Gastrocnemius medialis (tissue), 4 donors: ENCODE results near the gene KPNA3. TPM values are rescaled to one million over a fixed set of nuclear protein-coding genes. Genes with fewer than 3 reads are reported as not detected.

Experiments
- ATAC-seq, 2 donors: fragments of 150-250 bp; one replicate each; pipeline ENCODE4 v1.9.1; 2016
- DNase-seq, 2 donors: peaks; one replicate each; pipeline ENCODE4 v3.0.0-alpha.2; 2019
- H3K27ac ChIP-seq, 4 donors: fragments of 200-600 bp; sonication (generic); 1 replicate in 1 of 4; 2 replicates in 3 of 4; pipeline ENCODE4 v1.5.1; 2016 to 2018; ENCODE audit warnings: mild to moderate bottlenecking in 2 of 4, moderate library complexity in 1 of 4
- H3K27me3 ChIP-seq, 3 donors: fragments of 200-600 bp; sonication (generic) in 2 of 3; 1 replicate in 1 of 3; 2 replicates in 2 of 3; pipeline versions ENCODE4 v1.5.1 to v1.6.0; 2016 to 2019; ENCODE audit warnings: mild to moderate bottlenecking in 1 of 3, moderate library complexity in 1 of 3
- H3K36me3 ChIP-seq, 2 donors: fragments of 200-600 bp; sonication (generic) in 1 of 2; one replicate each; pipeline ENCODE4 v1.5.1; 2017 to 2018
- H3K4me1 ChIP-seq, 2 donors: fragments of 200-600 bp; sonication (generic) in 1 of 2; one replicate each; pipeline ENCODE4 v1.5.1; 2016 to 2017; ENCODE audit warnings: mild to moderate bottlenecking in 2 of 2
- H3K4me3 ChIP-seq, 4 donors: fragments of 200-600 bp; sonication (generic) in 3 of 4; 1 replicate in 1 of 4; 2 replicates in 3 of 4; pipeline ENCODE4 v1.5.1; 2016 to 2019; ENCODE audit warnings: mild to moderate bottlenecking in 2 of 4
- H3K9me3 ChIP-seq, 3 donors: fragments of 200-600 bp; sonication (generic) in 2 of 3; 1 replicate in 1 of 3; 2 replicates in 2 of 3; pipeline ENCODE4 v1.5.1; 2016 to 2019
- CTCF ChIP-seq, 5 experiments: fragments of 450-650 bp in 3 of 5; fragments of 200-600 bp in 2 of 5; sonication (generic) in 2 of 5; IDR thresholded peaks in 4 of 5; conservative IDR thresholded peaks in 1 of 5; 1 replicate in 4 of 5; 2 replicates in 1 of 5; pipeline ENCODE4 v1.5.1; 2016 to 2019; ENCODE audit warnings: antibody characterized with exemption in 5 of 5, mild to moderate bottlenecking in 3 of 5, moderate library complexity in 3 of 5
- POLR2A ChIP-seq, 2 donors: fragments of 450-650 bp; IDR thresholded peaks; one replicate each; pipeline ENCODE4 v1.6.1; 2017; ENCODE audit warnings: antibody characterized with exemption in 2 of 2, mild to moderate bottlenecking in 2 of 2, moderate library complexity in 2 of 2
- in situ Hi-C, 4 donors: fragments of 200-750 bp; cut with MboI; loops; one replicate each; pipeline versions ENCODE4 v1.15.0 to v1.8.0; 2017; ENCODE audit warnings: low sequenced_read_pairs in 4 of 4
- intact Hi-C: fragments of 100-400 bp; cut with DNase I; formaldehyde crosslinking; loops from one replicate; pipeline ENCODE4 v1.15.1; 2023; ENCODE audit warnings: low total_unique reads
- total RNA-seq, 4 donors: library from RNA; depleted of rRNA; stranded (reverse); fragments of >200 nt; gene quantifications; one replicate each; pipeline versions ENCODE4 v1.1.0 to v1.2.3, GENCODE V29; 2016

KPNA3 gene
- total RNA-seq = 100 to 1,000 TPM in 2 of 4 donors, 10 to 100 TPM in 2; 73.3 to 154 (median 113) TPM

- TF ChIP-seq CTCF (IDR thresholded peaks at IDR 0.05 in 4 of 5, conservative IDR thresholded peaks at IDR 0.05 in 1 of 5) (peak in 2 of 5 experiments; percentile 18 to 24), POLR2A (IDR thresholded peaks at IDR 0.05) (peak; percentile 66 to 89)
- Histone ChIP-seq H3K9me3 (no peaks in the 10 kb centered on the region), H3K27me3 (no peaks in the 10 kb centered on the region), H3K4me3 (peak within 1 kb of the TSS; percentile 73 to 91 (median 76)), H3K36me3 (no peaks in the 10 kb centered on the region), H3K27ac (peak within 1 kb of the TSS; percentile 92 to 98 (median 94)), H3K4me1 (peaks cover 32 to 36% of the 10 kb centered on the region in 2 donors)
- in situ Hi-C loops (loop anchor here in 1 of 4 donors (10.0 kb wide), 1 partner anchor 98 kb away; the partner anchor contains the start of gene EBPL), intact Hi-C loops (loop anchor here (1.0 to 5.0 kb wide), 10 partner anchors 55 to 1660 kb away; partner anchors contain the start of genes EBPL, INTS6, RCBTB1 and SPRYD7)
- ATAC-seq (peak; percentile 82 to 83), DNase-seq (peak; percentile 93 to 96)
These were observed at the start of gene KPNA3 for GRCh38 chr13:49792550-49793324. Gene KPNA3 (minus strand): TSS chr13:49792682. CDS start chr13:49792506, 176 bp downstream.

GRCh38 chr13:49841964-49842363 is 49.5 kb upstream of the KPNA3 start:
- H3K36me3 ChIP-seq = no peaks in the 10 kb centered on the region
- no peak overlapping the region for H3K27ac ChIP-seq
- ATAC-seq (no peak), DNase-seq (no peak)
- no peaks in the 10 kb centered on the region for H3K4me1 ChIP-seq
- TF ChIP-seq CTCF (IDR thresholded peaks at IDR 0.05 in 4 of 5, conservative IDR thresholded peaks at IDR 0.05 in 1 of 5) (no peak), POLR2A (IDR thresholded peaks at IDR 0.05) (no peak)
- intact Hi-C loops (loop anchor here (10.0 kb wide), 1 partner anchor 107 kb away; no protein-coding TSS in a partner anchor), in situ Hi-C loops (loop anchor here in 3 of 4 donors (10.0 kb wide), 2 partner anchors 167 to 187 kb away; no protein-coding TSS in a partner anchor)
- no peak overlapping the region for H3K4me3 ChIP-seq
- no peaks in the 10 kb centered on the region for H3K27me3 ChIP-seq
- H3K9me3 ChIP-seq = no peaks in the 10 kb centered on the region

- Histone ChIP-seq H3K27me3 (no peaks in the 10 kb centered on the region), H3K4me1 (no peaks in the 10 kb centered on the region), H3K27ac (no peak overlapping the region), H3K9me3 (no peaks in the 10 kb centered on the region), H3K4me3 (no peak overlapping the region), H3K36me3 (no peaks in the 10 kb centered on the region)
- ATAC-seq (no peak), DNase-seq (no peak)
- in situ Hi-C loops = loop anchor here in 3 of 4 donors (10.0 kb wide), 2 partner anchors 166 to 186 kb away; no protein-coding TSS in a partner anchor
- TF ChIP-seq CTCF (IDR thresholded peaks at IDR 0.05 in 4 of 5, conservative IDR thresholded peaks at IDR 0.05 in 1 of 5) (no peak), POLR2A (IDR thresholded peaks at IDR 0.05) (no peak)
- intact Hi-C loops = loop anchor here (10.0 kb wide), 1 partner anchor 106 kb away; no protein-coding TSS in a partner anchor
These were observed 48.2 kb upstream of the KPNA3 start for GRCh38 chr13:49840675-49841074.

- no peak overlapping the region for H3K27ac ChIP-seq
- H3K4me1 ChIP-seq = no peaks in the 10 kb centered on the region
- intact Hi-C loops (loop anchor here (10.0 kb wide), 1 partner anchor 105 kb away; no protein-coding TSS in a partner anchor), in situ Hi-C loops (loop anchor here in 3 of 4 donors (10.0 kb wide), 2 partner anchors 165 to 185 kb away; no protein-coding TSS in a partner anchor)
- H3K27me3 ChIP-seq = no peaks in the 10 kb centered on the region
- DNase-seq (no peak), ATAC-seq (no peak)
- no peaks in the 10 kb centered on the region for H3K9me3 ChIP-seq
- no peak overlapping the region for H3K4me3 ChIP-seq
- TF ChIP-seq CTCF (IDR thresholded peaks at IDR 0.05 in 4 of 5, conservative IDR thresholded peaks at IDR 0.05 in 1 of 5) (no peak), POLR2A (IDR thresholded peaks at IDR 0.05) (no peak)
- no peaks in the 10 kb centered on the region for H3K36me3 ChIP-seq
These were observed 47.8 kb upstream of the KPNA3 start for GRCh38 chr13:49840266-49840665.
